Measurements from ENCODE around the gene PDE6A.
A peak's percentile ranks its signal among the peaks of the same experiment; 100 is the strongest.

GRCh38 chr5:149961186-149961685 lies 16.6 kb upstream of the PDE6A start:
- TF ChIP-seq CTCF (IDR thresholded peaks at IDR 0.05): peak in 1 of 7 experiments; percentile 1
- TF ChIP-seq POLR2A (IDR thresholded peaks at IDR 0.05): no peak
